ENCODE measurements around the gene COL24A1. TPM values are rescaled to one million over a fixed set of nuclear protein-coding genes. Genes with fewer than 3 reads are reported as not detected.
"Not testable (repeated sequence)": the region's sequence is repeated elsewhere in the genome, so short reads cannot be mapped to it uniquely, and the experiment has no call there.

Gene COL24A1
- total RNA-seq, 1 donor from 2014 or later: not detected

DNA sequence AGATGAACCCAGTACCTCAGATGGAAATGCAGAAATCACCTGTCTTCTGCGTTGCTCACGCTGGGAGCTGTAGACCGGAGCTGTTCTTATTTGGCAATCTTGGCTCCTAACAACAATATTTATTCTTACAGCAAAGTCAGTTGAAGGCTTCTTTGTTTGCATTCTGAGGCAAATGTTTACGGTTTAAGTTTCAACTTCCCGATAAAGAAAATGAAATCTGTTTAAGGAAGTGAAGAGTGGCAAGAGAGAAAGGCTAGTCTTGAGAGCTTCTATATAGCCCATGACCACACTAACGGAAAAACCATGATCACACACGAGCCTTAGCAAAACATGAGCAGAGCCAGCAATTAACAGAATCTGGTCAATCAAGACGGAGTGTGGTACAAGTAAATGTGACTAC, 325.7 kb downstream of the COL24A1 start:
- no peak for DNase-seq (ENCODE audit: low spot score)
- Mint-ChIP-seq H3K4me1 (ENCODE audit: low read depth) (no peaks in the 10 kb centered on the region), H3K9me3 (peaks cover 4% of the 10 kb centered on the region), H3K27me3 (ENCODE audit: insufficient read depth) (no peaks in the 10 kb centered on the region), H3K36me3 (ENCODE audit: low read depth) (no peaks in the 10 kb centered on the region), H3K4me3 (no peak overlapping the region), H3K27ac (no peak overlapping the region)
- intact Hi-C loops (cut with micrococcal nuclease): no loop called here

- Mint-ChIP-seq H3K36me3 (ENCODE audit: low read depth) (no peaks in the 10 kb centered on the region), H3K27me3 (ENCODE audit: insufficient read depth) (no peaks in the 10 kb centered on the region), H3K27ac (no peak overlapping the region), H3K4me3 (no peak overlapping the region), H3K9me3 (no peaks in the 10 kb centered on the region), H3K4me1 (ENCODE audit: low read depth) (no peaks in the 10 kb centered on the region)
- no peak for DNase-seq (ENCODE audit: low spot score)
- intact Hi-C loops (cut with micrococcal nuclease): no loop called here
Observed at GRCh38 chr1:85824066-85824840, 332.3 kb downstream of the COL24A1 start.

DNA sequence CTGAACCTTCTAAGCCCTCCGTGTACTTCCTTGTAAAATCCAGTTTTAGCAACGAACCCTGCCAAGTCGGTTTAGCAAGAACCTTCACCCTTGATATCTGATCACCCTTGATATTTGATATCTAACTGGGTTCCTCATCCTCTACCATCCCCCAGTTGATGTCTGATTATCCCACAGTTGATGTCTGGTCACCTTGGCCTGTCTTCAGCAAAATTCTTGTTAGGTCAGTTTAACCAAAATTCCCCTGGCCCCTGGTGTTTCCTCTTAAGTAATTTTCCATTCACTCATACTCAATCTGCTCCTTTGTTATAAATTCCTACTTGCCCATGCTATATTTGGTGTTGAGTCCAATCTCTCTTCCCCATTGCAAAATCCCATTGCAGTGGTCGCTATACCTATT, 333.9 kb downstream of the COL24A1 start:
- H3K27me3 Mint-ChIP-seq (ENCODE audit: insufficient read depth): no peaks in the 10 kb centered on the region
- intact Hi-C loops (cut with micrococcal nuclease): no loop called here
- H3K9me3 Mint-ChIP-seq: no peaks in the 10 kb centered on the region
- no peak overlapping the region for H3K27ac Mint-ChIP-seq
- no peak for DNase-seq (ENCODE audit: low spot score)
- H3K4me3 Mint-ChIP-seq: no peak overlapping the region
- H3K36me3 Mint-ChIP-seq (ENCODE audit: low read depth): no peaks in the 10 kb centered on the region
- no peaks in the 10 kb centered on the region for H3K4me1 Mint-ChIP-seq (ENCODE audit: low read depth)

GRCh38 chr1:85818371-85818770, 338.2 kb downstream of the COL24A1 start:
- no peak for DNase-seq (ENCODE audit: low spot score)
- H3K27me3 Mint-ChIP-seq (ENCODE audit: insufficient read depth): no peaks in the 10 kb centered on the region
- H3K27ac Mint-ChIP-seq: no peak overlapping the region
- H3K9me3 Mint-ChIP-seq: no peaks in the 10 kb centered on the region
- no peaks in the 10 kb centered on the region for H3K4me1 Mint-ChIP-seq (ENCODE audit: low read depth)
- intact Hi-C loops (cut with micrococcal nuclease): no loop called here
- no peak overlapping the region for H3K4me3 Mint-ChIP-seq
- no peaks in the 10 kb centered on the region for H3K36me3 Mint-ChIP-seq (ENCODE audit: low read depth)

- intact Hi-C loops (cut with micrococcal nuclease): no loop called here
- no peak overlapping the region for H3K4me3 Mint-ChIP-seq
- H3K9me3 Mint-ChIP-seq: no peaks in the 10 kb centered on the region
- no peak overlapping the region for H3K27ac Mint-ChIP-seq
- no peak for DNase-seq (ENCODE audit: low spot score)
- no peaks in the 10 kb centered on the region for H3K36me3 Mint-ChIP-seq (ENCODE audit: low read depth)
- no peaks in the 10 kb centered on the region for H3K4me1 Mint-ChIP-seq (ENCODE audit: low read depth)
- no peaks in the 10 kb centered on the region for H3K27me3 Mint-ChIP-seq (ENCODE audit: insufficient read depth)
Observed at GRCh38 chr1:85816606-85817005, 340.0 kb downstream of the COL24A1 start.

DNA sequence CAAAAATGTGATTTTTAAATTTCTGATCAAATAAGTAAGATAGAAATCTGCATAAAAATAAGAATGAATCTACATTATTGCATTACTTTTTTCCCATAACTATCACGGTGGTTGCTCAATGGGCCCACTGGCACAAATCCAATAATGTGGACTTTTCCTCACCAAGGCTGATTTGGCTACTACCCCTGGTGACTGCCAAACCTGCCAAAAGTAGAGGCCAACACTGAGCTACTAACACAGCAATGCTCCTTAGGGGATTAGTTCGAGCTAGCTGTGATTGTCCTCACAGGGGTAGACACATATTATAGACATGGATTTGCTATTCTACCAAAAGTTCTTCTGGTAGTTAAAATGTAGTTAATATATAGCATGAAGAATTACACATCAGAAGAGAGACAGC, 340.7 kb downstream of the COL24A1 start:
- H3K27ac Mint-ChIP-seq: no peak overlapping the region
- no peaks in the 10 kb centered on the region for H3K4me1 Mint-ChIP-seq (ENCODE audit: low read depth)
- DNase-seq (ENCODE audit: low spot score): no peak
- H3K36me3 Mint-ChIP-seq (ENCODE audit: low read depth): no peaks in the 10 kb centered on the region
- intact Hi-C loops (cut with micrococcal nuclease): no loop called here
- H3K4me3 Mint-ChIP-seq: no peak overlapping the region
- no peaks in the 10 kb centered on the region for H3K27me3 Mint-ChIP-seq (ENCODE audit: insufficient read depth)
- H3K9me3 Mint-ChIP-seq: no peaks in the 10 kb centered on the region

DNA sequence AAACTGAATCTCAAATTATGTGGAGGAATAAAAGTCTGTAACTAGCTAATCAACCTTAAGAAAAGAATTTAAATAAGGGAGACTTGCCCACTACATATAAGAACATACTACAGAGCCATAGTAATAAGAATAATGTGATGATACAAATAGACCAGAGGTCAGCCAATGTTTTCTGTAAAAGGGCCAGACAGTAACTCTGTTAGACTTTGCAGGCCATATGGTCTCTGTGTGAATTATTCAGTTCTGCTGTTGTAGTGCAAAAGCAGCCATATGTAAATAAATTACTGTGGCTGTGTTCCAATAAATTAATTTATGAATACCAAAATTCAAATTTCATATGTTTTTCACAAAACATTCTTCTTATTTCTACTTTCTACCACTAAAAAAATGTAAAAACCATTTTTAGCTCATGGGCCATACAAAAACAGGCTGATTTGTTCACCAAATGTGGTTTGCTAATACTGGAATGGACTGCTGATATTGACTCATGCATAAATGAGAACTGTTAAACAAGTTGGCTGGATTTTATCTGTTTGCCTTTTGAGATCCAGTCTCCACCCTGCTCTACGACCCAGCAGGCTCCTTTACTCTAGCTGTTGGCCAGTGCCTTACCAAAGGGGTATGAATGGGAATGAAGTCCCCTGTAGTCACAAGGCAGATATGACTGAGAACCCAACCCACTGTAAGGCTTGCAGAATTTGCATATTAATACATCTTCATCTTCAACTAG, 350.2 kb downstream of the COL24A1 start:
- Mint-ChIP-seq H3K4me1 (ENCODE audit: low read depth) (no peaks in the 10 kb centered on the region), H3K9me3 (no peaks in the 10 kb centered on the region), H3K27ac (no peak overlapping the region), H3K27me3 (ENCODE audit: insufficient read depth) (no peaks in the 10 kb centered on the region), H3K36me3 (ENCODE audit: low read depth) (no peaks in the 10 kb centered on the region), H3K4me3 (no peak overlapping the region)
- DNase-seq (ENCODE audit: low spot score): no peak
- intact Hi-C loops (cut with micrococcal nuclease): no loop called here

DNA sequence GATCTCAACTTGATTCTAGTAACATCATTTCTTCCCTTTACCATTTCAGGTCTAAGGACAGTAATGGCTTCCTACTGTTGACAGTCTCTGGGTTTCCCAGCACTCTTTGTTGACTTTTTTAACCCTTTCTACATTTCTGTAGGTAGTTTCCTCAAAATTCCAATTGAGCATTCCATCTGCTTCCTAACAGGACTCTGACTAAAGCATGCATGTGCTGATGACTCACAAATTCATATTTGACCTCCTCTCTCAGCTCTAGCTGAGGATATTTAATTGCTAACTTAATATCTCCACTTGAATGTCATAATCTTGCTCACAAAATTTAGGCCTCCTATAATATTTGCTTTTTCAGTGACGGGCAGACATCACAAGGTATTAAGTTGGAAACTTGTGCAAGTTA, 355.1 kb downstream of the COL24A1 start:
- intact Hi-C loops (cut with micrococcal nuclease): no loop called here
- Mint-ChIP-seq H3K27me3 (ENCODE audit: insufficient read depth) (no peaks in the 10 kb centered on the region), H3K4me1 (ENCODE audit: low read depth) (no peaks in the 10 kb centered on the region), H3K9me3 (no peaks in the 10 kb centered on the region), H3K4me3 (no peak overlapping the region), H3K36me3 (ENCODE audit: low read depth) (no peaks in the 10 kb centered on the region), H3K27ac (no peak overlapping the region)
- no peak for DNase-seq (ENCODE audit: low spot score)

- Mint-ChIP-seq H3K9me3 (no peaks in the 10 kb centered on the region), H3K4me3 (no peak overlapping the region), H3K27me3 (ENCODE audit: insufficient read depth) (no peaks in the 10 kb centered on the region), H3K27ac (no peak overlapping the region), H3K36me3 (ENCODE audit: low read depth) (no peaks in the 10 kb centered on the region), H3K4me1 (ENCODE audit: low read depth) (no peaks in the 10 kb centered on the region)
- intact Hi-C loops (cut with micrococcal nuclease): no loop called here
- DNase-seq (ENCODE audit: low spot score): no peak
Observed at GRCh38 chr1:85799737-85800136, 356.8 kb downstream of the COL24A1 start.

- Mint-ChIP-seq H3K36me3 (ENCODE audit: low read depth) (no peaks in the 10 kb centered on the region), H3K4me1 (ENCODE audit: low read depth) (no peaks in the 10 kb centered on the region), H3K4me3 (no peak overlapping the region), H3K9me3 (no peaks in the 10 kb centered on the region), H3K27ac (no peak overlapping the region), H3K27me3 (ENCODE audit: insufficient read depth) (no peaks in the 10 kb centered on the region)
- intact Hi-C loops (cut with micrococcal nuclease): no loop called here
- DNase-seq (ENCODE audit: low spot score): no peak
Observed at GRCh38 chr1:85798419-85798818, 358.2 kb downstream of the COL24A1 start.

DNA sequence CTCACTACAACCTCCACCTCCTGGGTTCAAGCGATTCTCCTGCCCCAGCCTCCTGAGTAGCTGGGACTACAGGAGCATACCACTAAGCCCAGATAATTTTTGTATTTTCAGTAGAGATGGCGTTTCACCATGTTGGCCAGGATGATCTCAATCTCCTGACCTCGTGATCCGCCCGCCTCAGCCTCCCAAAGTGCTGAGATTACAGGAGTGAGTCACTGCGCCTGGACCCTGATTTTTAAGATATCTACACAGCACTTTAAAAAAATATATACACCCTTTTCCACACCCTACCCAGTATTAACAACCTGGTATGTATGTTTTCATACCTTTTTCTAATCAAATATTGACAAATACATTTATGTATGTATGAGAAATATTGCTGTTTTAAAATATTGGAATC, 379.6 kb downstream of the COL24A1 start:
- H3K4me1 Mint-ChIP-seq (ENCODE audit: low read depth); H3K27me3 Mint-ChIP-seq (ENCODE audit: insufficient read depth); H3K9me3 Mint-ChIP-seq; H3K4me3 Mint-ChIP-seq; H3K27ac Mint-ChIP-seq; DNase-seq (ENCODE audit: low spot score); H3K36me3 Mint-ChIP-seq (ENCODE audit: low read depth); intact Hi-C loops (cut with micrococcal nuclease): not testable (repeated sequence)

DNA sequence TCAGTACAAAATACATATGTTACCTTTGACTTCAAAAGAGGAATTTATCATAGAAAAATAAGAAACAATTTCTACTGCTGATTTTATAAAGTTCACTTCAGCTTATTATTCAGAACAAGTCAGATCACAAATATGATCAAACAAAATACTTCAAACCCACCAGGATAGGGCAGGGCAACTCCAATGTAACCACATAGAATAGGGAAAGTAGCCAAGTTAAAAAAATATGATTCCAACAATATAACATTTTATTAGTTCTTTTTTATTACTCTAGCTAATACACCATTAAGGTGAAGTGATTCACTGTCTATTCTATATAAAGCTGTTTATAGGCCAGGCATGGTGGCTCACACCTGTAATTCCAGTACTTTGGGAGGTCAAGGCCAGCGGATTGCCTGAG, 393.8 kb downstream of the COL24A1 start:
- no peak for DNase-seq (ENCODE audit: low spot score)
- no peak overlapping the region for H3K27ac Mint-ChIP-seq
- H3K4me3 Mint-ChIP-seq: no peak overlapping the region
- no peaks in the 10 kb centered on the region for H3K4me1 Mint-ChIP-seq (ENCODE audit: low read depth)
- H3K9me3 Mint-ChIP-seq: no peaks in the 10 kb centered on the region
- H3K36me3 Mint-ChIP-seq (ENCODE audit: low read depth): no peaks in the 10 kb centered on the region
- no peaks in the 10 kb centered on the region for H3K27me3 Mint-ChIP-seq (ENCODE audit: insufficient read depth)
- intact Hi-C loops (cut with micrococcal nuclease): no loop called here

DNA sequence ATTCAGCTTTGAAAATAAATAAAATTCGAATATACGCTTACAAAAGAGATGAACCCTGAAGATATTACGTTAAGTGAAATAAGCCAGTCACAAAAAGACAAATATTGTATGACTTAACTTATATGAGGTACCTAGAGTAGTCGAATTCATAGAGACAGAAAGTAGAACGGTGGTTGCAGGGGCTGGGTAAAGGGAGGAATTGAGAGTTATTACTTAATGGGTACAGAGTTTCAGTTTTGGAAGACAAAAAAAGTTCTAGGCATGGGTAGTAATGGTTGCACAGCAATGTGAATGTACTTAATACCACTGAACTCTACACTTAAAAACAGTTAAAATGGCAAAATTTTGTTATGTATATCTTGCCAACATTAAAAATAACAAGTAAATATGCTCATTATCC, 399.7 kb downstream of the COL24A1 start:
- H3K9me3 Mint-ChIP-seq: no peaks in the 10 kb centered on the region
- no peak overlapping the region for H3K27ac Mint-ChIP-seq
- DNase-seq (ENCODE audit: low spot score): no peak
- H3K4me1 Mint-ChIP-seq (ENCODE audit: low read depth): no peaks in the 10 kb centered on the region
- no peaks in the 10 kb centered on the region for H3K27me3 Mint-ChIP-seq (ENCODE audit: insufficient read depth)
- H3K36me3 Mint-ChIP-seq (ENCODE audit: low read depth): no peaks in the 10 kb centered on the region
- no peak overlapping the region for H3K4me3 Mint-ChIP-seq
- intact Hi-C loops (cut with micrococcal nuclease): no loop called here

Measured in activated T-helper 1 cell treated with anti-CD3 and anti-CD28 coated beads, Interleukin-12 subunit alpha, Interleukin-12 subunit beta, Interleukin-2, Interleukin-4 antibody, amounts not matched to agents 30 ng/mL and 10 ng/mL and 1 ng/mL, durations not matched to agents 14 hours and 24 hours and 36 hours (primary cell).